Panc1 (cell line): ENCODE measurements around the gene NPAS2. TPM values are rescaled to one million over a fixed set of nuclear protein-coding genes. Genes with fewer than 3 reads are reported as not detected.

Experiments used
- ATAC-seq: fragments of 200-7000 bp; cut with Tn5 transposase; 2 replicates; pipeline ENCODE4 v1.9.1; 2020; ENCODE audit warnings: mild to moderate bottlenecking, moderate library complexity
- BruUV-seq: library from RNA; stranded (reverse); fragments of 400-500 nt; replicated peaks from 2 replicates; lab custom pipeline; 2021; lab: Mats Ljungman, UMichigan
- CTCF ChIA-PET: fragments of 300-600 bp; sonication (Branson Sonifier 250); formaldehyde crosslinking; loops from one replicate; lab custom pipeline; 2022; ENCODE audit warnings: antibody characterized with exemption; lab: Charles Lee
- POLR2A ChIA-PET: fragments of 300-600 bp; sonication (Branson Sonifier 250); formaldehyde crosslinking; loops from one replicate; lab custom pipeline; 2022; ENCODE audit warnings: antibody characterized with exemption; lab: Charles Lee
- DNase-seq: peaks from one replicate; pipeline ENCODE4 v3.0.0-alpha.2; 2010; ENCODE audit warnings: low read depth, low spot score
- H3K27ac ChIP-seq: 2 replicates; pipeline ENCODE4 v1.5.1; 2011; ENCODE audit warnings: mild to moderate bottlenecking, low read length, inconsistent platforms
- H3K27me3 ChIP-seq: fragments of 200-500 bp; sonication (Bioruptor generic); 2 replicates; pipeline ENCODE4 v1.6.0; 2014; ENCODE audit warnings: low read length, inconsistent platforms; ENCODE audit not compliant: control insufficient read depth, insufficient read depth
- H3K36me3 ChIP-seq: fragments of 200-500 bp; sonication (Bioruptor generic); 2 replicates; pipeline ENCODE4 v1.5.1; 2014; ENCODE audit warnings: inconsistent platforms, mild to moderate bottlenecking, low read length, moderate library complexity; ENCODE audit not compliant: control insufficient read depth, insufficient read depth
- H3K4me1 ChIP-seq: 2 replicates; pipeline ENCODE4 v1.5.1; 2011; ENCODE audit warnings: inconsistent platforms, mild to moderate bottlenecking, low read length, moderate library complexity; ENCODE audit not compliant: control insufficient read depth, insufficient read depth
- H3K4me3 ChIP-seq, 2 experiments: 2 replicates each; pipeline ENCODE4 v1.5.1; 2011 to 2012; ENCODE audit warnings: low read depth in 2 of 2, low read length in 2 of 2, mild to moderate bottlenecking in 2 of 2, inconsistent platforms in 1 of 2, moderate library complexity in 1 of 2
- H3K9me3 ChIP-seq: fragments of 200-500 bp; sonication (Bioruptor generic); 2 replicates; pipeline ENCODE4 v1.5.1; 2014; ENCODE audit warnings: low read depth, mild to moderate bottlenecking, inconsistent platforms, low read length, moderate library complexity; ENCODE audit not compliant: control insufficient read depth, insufficient read depth
- CTCF ChIP-seq: fragments of 450-650 bp; IDR thresholded peaks from 2 replicates; pipeline ENCODE4 v1.5.1; 2017; ENCODE audit warnings: mild to moderate bottlenecking
- POLR2AphosphoS5 ChIP-seq: IDR thresholded peaks from 2 replicates; pipeline ENCODE4 v1.6.1; 2012; ENCODE audit warnings: mild to moderate bottlenecking, low read depth, low read length, moderate library complexity
- REST ChIP-seq, 2 experiments: IDR thresholded peaks; 2 replicates each; pipeline ENCODE4 v1.6.1; 2011 to 2012; ENCODE audit warnings: low read depth in 2 of 2, control low read depth in 1 of 2, low read length in 1 of 2, mild to moderate bottlenecking in 1 of 2, moderate library complexity in 1 of 2; ENCODE audit not compliant: insufficient read depth in 1 of 2
- SIN3A ChIP-seq: IDR thresholded peaks from 2 replicates; pipeline ENCODE4 v1.6.1; 2012; ENCODE audit warnings: low read depth, mild to moderate bottlenecking, low read length, moderate library complexity, borderline replicate concordance; ENCODE audit not compliant: insufficient read depth
- TCF7L2 ChIP-seq: IDR thresholded peaks from 2 replicates; pipeline ENCODE4 v1.6.1; 2011; ENCODE audit warnings: mild to moderate bottlenecking, low read depth, low read length, inconsistent platforms
- in situ Hi-C: cut with HindIII; loops from 2 replicates; pipeline ENCODE4 v1.10.0; 2016; ENCODE audit warnings: low sequenced_read_pairs, low pct_unique_long_range_greater_than_20kb
- intact Hi-C: fragments of 100-400 bp; cut with micrococcal nuclease; formaldehyde crosslinking; loops from one replicate; pipeline ENCODE4 v1.10.0; 2022; ENCODE audit not compliant: unreplicated experiment
- total RNA-seq: library from RNA; stranded (reverse); gene quantifications from one replicate; pipeline ENCODE4 v1.2.1, GENCODE V29; 2021; ENCODE audit not compliant: unreplicated experiment

The NPAS2 gene
- total RNA-seq, 1 experiment from 2014 or later: 72.8 TPM

DNA sequence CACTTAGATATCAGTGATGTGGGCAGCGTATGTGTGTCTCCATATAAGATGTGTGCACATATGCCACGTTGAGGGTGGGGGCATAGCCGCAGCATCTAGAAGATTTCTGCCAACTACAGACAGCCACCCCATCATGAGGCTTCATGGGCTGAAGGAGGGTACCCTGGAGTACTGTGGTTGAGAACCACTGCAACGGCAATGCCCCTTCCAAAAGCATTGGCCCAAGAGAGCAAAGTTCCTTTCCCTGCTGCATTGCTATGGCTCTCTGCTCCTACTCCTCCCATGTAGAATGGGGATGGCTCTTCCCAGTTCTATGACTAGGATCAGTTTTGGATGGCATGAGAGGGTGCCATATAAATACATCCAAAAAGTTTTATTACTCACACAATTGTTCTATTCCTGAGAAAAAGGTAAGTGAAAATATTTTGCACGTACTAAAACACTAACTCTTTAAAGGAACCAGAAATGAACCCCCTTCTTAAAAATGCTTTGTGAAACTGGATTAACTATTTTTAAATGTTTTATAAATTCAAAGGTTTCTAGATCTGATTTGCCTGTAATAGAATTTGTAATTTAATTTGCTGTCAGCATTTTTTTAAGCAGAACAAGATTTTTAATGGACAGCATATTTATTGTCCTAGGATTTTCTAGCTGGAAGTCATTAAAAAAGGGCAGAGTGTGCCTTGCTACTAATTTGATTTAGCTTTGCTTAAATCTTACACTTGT lies 177.7 kb downstream of the NPAS2 start:
- Histone ChIP-seq H3K4me1 (peaks cover 6% of the 10 kb centered on the region), H3K27me3 (no peaks in the 10 kb centered on the region), H3K4me3 (no peak overlapping the region), H3K27ac (no peak overlapping the region), H3K36me3 (no peaks in the 10 kb centered on the region; the same call in 1 of the 2 replicates), H3K9me3 (no peaks in the 10 kb centered on the region)
- BruUV-seq: no TSS peak
- no peak for ATAC-seq
- TF ChIP-seq SIN3A (no peak), CTCF (no peak), REST (IDR thresholded peaks at IDR 0.05; ENCODE audit: insufficient read depth in 1 of 2, low read depth in 2 of 2, low read length in 1 of 2) (no peak), POLR2AphosphoS5 (no peak), TCF7L2 (no peak)
- in situ Hi-C loops: no loop called here
- no peak for DNase-seq
- intact Hi-C loops: no loop called here
- ChIA-PET POLR2A (no interaction called here), CTCF (no interaction called here)

GRCh38 chr2:100998235-100998573 lies 178.3 kb downstream of the NPAS2 start:
- Histone ChIP-seq H3K9me3 (no peaks in the 10 kb centered on the region), H3K27me3 (no peaks in the 10 kb centered on the region), H3K36me3 (peaks cover 3% of the 10 kb centered on the region), H3K27ac (no peak overlapping the region), H3K4me3 (no peak overlapping the region), H3K4me1 (peaks cover 6% of the 10 kb centered on the region)
- TF ChIP-seq CTCF: no peak
- no peak for TF ChIP-seq REST (IDR thresholded peaks at IDR 0.05; ENCODE audit: insufficient read depth in 1 of 2, low read depth in 2 of 2, low read length in 1 of 2)
- no peak for TF ChIP-seq TCF7L2
- no peak for TF ChIP-seq SIN3A
- no peak for TF ChIP-seq POLR2AphosphoS5
- BruUV-seq: no TSS peak
- ATAC-seq: no peak
- POLR2A ChIA-PET: no interaction called here
- CTCF ChIA-PET: no interaction called here
- in situ Hi-C loops (no loop called here), intact Hi-C loops (no loop called here)
- no peak for DNase-seq
